NCI-H748 treated with DMSO at 0.1 percent for 48 hours (cell line): ENCODE data around the gene KCNK15.

ENCODE experiments used
- DNase-seq: peaks from one replicate; lab custom pipeline; 2025; lab: John Stamatoyannopoulos, UW

The KCNK15 gene

DNA sequence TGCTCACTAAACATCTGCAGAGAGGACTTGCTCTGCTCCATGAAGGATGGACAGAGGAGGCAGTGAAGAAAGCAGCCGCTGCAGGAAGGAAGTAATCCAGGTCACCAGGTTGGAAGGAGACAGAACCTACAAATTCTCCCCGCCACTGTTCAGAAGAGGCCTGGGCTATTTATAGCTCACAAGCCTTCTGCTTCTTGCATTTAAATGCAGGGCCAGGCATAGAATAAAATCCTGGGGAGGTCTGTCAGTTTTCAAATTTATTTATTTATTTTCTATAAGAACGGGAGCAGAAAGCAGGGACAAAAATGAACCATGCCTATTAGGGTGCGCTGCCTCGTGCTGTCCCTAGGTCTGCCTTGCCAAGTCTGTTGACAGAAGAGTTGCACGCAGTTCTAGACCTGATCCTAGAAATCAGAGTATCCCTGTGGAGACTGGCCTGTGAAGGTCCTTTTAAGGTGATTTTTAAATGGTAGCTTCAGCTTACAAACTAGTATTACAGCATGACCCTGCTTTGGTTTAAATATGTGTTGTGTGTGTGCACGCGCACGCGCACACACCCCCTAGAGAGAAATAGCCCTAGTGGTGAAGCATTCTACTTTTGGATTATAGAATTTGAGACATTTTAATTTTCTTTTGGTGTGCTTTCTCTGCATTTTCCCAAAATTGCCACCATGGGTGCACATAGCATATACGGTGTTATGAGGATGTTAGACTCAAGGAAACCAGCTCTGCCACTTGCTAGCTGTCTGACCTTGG lies 45.2 kb downstream of the KCNK15 start:
- DNase-seq = no peak

DNA sequence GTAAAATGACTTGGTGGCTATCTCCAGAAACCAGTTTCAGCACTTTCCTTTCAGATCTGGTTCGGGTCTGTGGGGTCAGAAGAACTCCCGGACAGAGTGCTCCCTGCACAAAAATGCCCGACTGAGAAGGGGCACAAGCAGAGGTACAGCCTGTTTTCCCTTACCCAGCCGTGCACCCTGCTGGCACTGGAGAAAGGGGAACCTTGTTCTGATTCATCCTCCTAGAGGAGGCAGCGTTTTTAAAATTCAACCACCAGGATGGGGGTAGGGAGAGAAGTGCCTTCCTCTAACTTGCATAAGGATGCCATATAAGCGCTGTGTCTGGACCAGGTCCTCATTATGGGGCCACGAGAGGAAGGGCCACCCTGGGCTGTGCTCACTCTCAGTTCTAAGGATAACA lies 47.1 kb downstream of the KCNK15 start:
- no peak for DNase-seq

DNA sequence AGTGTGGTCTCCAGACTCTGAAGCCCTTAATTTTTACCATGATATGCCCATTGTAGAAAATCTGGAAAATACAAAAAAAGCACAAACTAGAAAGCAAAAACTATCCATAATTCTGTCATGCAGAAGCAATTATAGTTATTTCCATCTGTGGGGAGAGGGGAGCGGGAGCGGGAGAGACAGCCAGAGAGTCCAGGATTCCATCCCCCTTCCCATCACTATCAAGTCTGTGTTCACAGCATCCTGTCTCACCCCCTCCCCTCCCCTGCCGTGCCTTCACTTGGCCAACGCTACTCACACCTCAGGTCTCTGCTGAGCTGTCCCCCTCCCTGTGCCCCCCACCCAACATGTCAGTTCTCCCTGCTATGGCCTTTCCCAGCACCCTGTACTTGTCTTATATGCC lies 50.2 kb downstream of the KCNK15 start:
- no peak for DNase-seq

DNA sequence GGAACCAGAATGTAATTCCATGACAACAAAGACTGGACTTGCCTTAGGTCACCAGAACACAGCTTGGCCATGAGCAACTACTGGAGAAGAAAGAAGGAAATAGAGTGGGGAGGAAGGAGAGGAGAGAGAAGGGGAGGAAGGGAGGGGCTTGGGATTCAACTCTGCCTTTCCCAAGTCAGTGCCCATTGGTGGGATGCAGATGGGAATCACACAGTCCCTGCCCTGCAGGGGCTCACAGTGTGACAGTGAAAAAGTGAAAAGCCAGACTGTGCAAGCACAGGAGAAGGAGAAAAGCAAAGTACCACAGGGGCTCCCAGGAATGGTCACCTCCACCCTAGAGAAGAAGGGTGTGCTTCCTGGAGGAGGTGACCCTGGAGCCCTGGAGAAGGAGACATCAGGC lies 50.6 kb downstream of the KCNK15 start:
- no peak for DNase-seq

DNA sequence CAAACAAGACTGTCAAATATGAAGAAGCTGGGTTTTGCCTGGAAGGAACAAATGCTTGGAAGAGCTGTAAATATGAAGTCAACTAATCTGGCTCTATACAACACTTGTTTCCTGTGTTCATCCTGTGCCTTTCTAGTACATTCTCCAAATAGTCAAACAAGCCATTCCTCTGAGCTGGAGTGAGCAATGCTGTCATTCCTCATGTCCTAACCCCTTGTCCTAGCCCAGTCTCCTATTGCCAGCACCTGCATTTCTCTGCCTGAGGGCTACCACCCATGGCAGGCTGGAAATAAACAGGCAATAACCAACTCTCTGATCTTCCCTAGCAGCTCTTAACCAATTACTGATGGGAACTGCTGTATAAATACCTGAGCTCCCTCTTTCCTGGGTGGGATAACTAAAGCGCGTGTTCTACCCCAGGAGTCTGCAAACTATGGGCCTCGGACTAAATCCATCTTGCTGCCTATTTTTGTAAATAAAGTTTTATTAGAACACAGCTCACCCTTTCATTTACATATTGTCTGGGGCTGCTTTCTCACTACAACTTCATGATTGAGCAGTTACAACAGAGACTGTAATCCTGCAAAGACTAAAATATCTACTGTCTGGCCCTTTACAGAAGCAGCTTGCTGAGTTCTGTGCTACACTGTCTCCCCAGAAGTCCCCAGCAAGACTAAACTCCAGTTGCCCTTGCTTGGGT lies 51.2 kb downstream of the KCNK15 start:
- DNase-seq = no peak

DNA sequence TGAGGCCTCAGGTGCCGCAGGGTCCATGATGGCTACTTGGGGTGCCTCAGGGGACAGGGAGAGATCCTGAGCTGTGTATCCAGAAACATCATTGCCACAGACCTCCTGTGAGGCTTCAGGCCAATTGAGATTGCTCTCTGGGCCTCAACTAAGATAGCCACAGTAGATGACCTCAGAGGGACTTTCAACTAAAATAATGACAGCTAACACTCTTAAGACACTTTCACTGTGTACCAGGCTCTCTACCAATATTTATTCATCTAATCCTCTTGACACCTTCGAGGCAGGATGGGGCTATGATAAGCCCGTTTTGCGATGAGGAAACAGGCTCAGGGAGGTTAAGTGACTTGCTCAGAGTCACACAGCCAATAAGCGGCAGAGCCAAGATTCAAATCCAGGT lies 54.0 kb downstream of the KCNK15 start:
- DNase-seq = no peak

DNA sequence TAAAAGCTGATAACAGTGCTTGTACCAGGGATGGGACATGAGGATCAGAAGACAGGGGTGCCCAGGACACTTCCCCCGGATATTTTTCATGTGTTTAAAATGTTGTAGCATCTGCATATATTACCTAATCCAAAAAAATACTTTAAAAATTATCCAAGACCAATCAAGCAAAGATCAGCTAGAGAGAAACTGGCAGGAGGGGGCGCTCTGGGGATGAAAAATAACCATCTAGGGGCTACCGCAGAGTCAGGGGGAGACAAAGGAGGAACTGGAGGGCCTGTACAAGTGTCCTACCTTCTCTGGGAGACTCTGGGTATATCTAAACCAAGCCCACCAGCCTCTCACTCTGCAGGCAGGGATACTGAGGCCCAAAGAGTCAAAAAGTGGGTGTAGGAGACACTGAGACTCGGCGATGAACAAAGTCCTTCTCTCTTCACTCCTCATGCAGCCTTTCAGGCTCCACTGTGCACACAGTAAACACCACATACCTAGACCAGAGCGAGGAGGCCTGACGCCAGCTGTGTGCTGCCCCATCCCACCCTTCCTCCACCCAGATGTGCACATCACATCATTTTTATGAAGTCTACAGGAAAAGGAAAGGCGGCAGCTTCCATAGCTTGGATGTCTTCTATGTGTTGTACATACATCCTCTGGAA lies 54.9 kb downstream of the KCNK15 start:
- DNase-seq = no peak
